Inferior parietal cortex (tissue), 1 donor: ENCODE measurements around the gene FNDC3B.
A peak's percentile ranks its signal among the peaks of the same experiment; 100 is the strongest.

Experiments used
- DNase-seq: peaks from one replicate; pipeline ENCODE4 v3.0.0-alpha.2; 2016; ENCODE audit errors: extremely low spot score

Gene FNDC3B

DNA sequence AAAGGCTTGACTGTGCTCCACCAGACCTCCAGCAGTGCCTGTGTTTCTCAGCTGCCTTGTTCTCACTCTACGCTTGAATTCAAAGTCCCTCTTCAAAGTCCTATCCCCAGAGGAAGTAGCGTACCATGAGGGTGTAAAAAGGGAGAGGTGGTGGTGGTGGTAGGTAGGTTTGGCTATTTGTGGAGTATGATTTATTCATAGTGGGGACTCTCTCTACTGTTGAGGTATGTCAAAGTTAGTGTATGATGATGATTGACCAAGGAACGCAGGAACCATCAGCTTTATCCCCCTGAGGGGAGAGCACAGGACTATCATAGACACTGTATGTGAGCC lies 271.0 kb downstream of the FNDC3B start:
- no peak for DNase-seq

GRCh38 chr3:172311217-172311616 lies 271.8 kb downstream of the FNDC3B start:
- no peak for DNase-seq

GRCh38 chr3:172312001-172312400 lies 272.6 kb downstream of the FNDC3B start:
- no peak for DNase-seq

- DNase-seq: no peak
These were observed 273.3 kb downstream of the FNDC3B start for GRCh38 chr3:172312711-172313110.

GRCh38 chr3:172313671-172314070 lies 274.3 kb downstream of the FNDC3B start:
- DNase-seq: peak; percentile 37

DNA sequence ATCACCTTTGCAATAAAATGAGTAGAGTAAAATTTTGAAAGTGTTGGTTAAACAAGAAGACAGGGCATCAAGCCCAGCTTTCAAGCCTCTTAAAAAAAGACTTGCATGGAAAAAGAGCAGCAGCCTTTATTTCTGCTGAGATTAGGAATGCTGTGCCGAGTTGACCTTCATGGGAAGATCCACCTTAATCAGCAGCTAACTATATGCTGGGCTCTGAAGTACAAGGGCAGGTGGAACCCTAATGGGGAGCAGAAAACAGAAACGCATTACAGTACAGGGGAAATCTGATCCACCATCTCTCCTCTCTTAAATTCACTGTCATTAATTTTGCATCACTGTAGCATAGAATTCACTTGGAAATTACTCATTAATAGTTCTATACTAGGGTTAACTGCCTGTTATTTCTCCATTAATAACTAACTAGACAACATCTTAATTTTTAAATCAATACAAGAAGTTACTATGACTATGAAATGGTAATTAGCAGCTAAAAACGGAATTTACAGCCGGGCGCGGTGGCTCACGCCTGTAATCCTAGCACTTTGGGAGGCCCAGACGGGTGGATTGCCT lies 275.3 kb downstream of the FNDC3B start:
- DNase-seq: no peak

- no peak for DNase-seq
These were observed 276.2 kb downstream of the FNDC3B start for GRCh38 chr3:172315401-172316091.

DNA sequence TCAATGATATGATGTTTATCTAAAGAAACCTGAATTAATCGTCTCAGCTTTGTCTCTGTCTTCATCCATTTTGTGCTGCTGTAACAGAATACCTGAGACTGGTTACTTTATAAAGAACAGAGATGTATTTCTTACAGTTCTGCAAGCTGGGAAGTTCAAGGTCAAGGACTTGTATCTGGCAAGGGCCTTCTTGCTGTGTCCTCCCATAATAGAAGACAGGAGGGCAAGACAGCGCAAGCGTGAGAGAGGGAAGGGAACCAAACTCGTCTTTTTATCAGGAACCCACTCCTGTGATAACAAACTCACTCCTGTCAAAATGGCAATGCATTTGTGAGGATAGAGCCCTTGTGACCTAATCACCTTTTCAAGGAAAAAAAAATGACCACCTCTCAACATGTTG lies 277.4 kb downstream of the FNDC3B start:
- DNase-seq: no peak

DNA sequence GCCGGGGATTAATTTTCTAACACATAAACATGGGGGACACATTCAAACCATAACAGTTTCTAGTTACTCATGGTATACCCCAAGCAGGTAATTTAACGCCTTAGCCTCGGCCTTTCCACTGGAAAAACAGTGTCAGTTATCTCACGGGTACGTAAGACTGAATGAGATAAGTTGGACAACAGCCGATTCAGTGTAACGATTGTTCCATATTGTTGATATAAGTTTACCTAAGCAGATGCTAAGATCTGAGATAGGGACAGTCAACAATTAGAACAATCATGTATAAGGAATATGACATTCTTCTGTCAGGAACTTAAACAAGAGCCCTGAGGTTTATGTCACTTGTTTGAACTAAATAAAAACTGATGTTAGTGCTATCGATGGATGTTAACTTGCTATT lies 278.1 kb downstream of the FNDC3B start:
- no peak for DNase-seq

GRCh38 chr3:172317984-172318383 lies 278.6 kb downstream of the FNDC3B start:
- DNase-seq: peak; percentile 31

GRCh38 chr3:172319595-172319994 lies 280.2 kb downstream of the FNDC3B start:
- no peak for DNase-seq

GRCh38 chr3:172320468-172320867 lies 281.1 kb downstream of the FNDC3B start:
- DNase-seq: no peak

DNA sequence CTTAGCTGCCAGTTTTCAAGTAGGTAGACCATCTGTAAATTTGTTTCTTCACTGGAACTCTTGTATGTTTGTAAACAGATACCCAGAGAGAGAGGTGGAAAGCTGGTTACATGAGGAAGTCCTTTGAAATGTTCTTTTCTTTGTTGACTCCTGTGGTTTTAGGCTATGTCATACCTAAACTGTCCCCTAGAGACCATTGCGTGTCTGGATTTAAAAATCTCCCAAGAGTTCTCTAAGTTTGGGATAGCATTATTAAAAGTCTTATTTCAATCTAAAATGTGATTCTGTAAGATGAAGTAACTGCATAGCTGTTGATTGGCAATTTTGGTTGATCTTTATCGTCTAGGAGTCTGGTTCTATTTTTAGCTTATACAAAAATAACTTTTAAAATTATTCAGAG lies 281.7 kb downstream of the FNDC3B start:
- no peak for DNase-seq

GRCh38 chr3:172323894-172324610 lies 284.7 kb downstream of the FNDC3B start:
- DNase-seq: no peak

DNA sequence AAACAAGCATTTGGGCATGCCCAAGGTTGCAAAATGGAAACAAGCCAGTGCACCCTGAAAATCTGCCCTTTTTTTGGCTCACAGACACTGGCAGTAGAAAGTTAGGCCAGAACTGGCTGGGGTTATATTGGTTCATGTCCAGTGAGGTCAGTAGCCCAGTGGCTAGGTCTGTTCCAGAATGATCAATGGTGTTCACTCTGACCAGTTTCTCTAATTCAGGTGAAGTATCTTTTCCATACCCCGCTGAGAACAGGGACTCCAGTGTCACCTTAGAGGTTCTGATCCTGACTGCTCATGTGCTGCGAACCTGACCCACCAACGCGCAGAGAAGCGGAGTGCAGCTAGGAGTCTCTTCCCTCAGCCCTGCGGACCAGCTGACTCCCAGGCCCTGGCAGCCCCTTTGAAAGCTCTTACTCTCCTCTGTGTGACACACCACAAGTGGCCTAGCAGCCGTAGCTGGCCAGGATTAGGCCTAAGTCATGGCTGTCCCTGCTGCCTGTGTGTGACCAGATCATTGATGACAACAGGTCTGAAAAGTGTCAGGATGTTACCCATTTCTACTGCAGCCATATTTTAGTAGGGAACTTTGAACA lies 285.3 kb downstream of the FNDC3B start:
- no peak for DNase-seq

DNA sequence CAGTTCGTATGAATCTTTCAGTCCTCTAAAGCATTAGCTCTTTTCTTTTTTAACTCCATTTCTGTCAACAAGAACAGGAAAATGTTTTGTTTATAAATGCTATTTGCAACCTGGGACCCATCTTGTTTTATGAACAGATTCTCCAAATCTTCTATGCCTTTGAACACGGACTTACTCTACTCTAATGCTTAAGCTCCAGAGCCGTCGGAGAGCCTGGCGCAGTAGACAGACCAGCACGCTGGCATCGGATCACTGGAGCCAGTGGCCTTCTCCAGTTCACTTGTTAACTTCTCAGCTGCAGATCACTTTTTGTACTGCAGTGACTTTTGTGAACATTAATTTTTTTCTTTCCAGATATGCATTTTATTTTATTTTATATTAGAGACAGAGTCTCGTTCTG lies 286.1 kb downstream of the FNDC3B start:
- no peak for DNase-seq

GRCh38 chr3:172326993-172327392 lies 287.6 kb downstream of the FNDC3B start:
- no peak for DNase-seq

DNA sequence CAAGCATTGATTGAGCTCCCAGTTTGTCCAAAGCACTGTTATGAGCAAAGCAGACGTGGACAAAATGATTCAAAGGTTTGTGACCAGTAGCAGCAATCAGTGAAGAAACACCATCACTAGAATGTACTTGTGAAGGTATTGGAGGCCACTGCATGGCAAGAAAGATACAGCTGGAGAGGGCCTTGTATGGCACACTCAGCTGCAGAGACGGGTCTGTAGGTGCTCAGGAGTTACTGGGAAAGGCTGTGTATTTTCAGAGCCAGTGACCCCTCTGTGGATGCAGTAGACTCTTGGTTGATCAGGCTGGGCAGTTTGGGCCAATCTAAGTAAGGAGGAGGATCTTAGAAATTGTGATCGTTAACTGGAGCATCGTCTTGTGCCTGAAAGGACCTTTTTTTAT lies 288.9 kb downstream of the FNDC3B start:
- no peak for DNase-seq

GRCh38 chr3:172329070-172329469 lies 289.7 kb downstream of the FNDC3B start:
- DNase-seq: no peak

- no peak for DNase-seq
These were observed 291.0 kb downstream of the FNDC3B start for GRCh38 chr3:172330413-172330812.

DNA sequence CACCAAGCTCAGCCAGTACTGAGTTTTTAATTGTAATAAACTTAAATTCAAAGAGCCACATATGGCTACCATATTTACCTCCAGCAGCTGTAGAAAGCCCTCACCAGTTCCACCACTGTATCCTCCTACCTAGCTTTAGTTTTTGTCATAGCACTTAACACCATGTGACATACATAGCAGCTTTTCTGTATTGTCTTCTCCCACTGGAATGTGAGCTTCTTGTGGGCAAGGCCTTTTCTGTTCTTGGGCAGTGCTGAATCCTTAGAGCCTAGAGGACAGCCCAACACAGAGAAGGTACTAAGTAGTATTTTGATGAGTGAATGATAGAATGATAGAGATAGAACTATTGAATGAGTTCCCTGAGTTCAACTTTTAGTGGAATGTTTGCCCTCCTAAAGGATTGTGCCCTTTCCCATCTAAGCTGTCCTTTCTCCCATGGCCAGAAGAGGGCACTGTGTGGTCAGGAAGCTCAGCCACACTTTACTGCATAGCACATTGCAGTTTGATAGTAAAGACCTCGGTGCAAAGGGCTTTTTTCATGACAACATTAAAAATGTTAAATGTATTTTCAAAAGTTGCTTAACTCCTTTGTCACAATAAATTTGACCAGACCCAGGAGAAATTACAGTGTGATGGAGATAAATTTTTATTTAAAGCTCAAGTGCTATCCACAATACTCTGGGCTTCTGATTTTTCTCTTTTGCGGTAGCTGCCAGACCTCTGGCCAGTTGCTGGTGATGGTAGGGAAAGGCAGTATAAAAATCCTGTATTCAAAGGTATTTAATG lies 293.1 kb downstream of the FNDC3B start:
- peak; percentile 86 for DNase-seq

GRCh38 chr3:172333042-172333377 lies 293.6 kb downstream of the FNDC3B start:
- no peak for DNase-seq
